Measurements from ENCODE around the gene CABP2.
"Not testable (repeated sequence)": the region's sequence is repeated elsewhere in the genome, so short reads cannot be mapped to it uniquely, and the experiment has no call there.

CABP2 gene

GRCh38 chr11:67489885-67490726, 33.1 kb downstream of the CABP2 start:
- 0 out of 2 replicates have a peak, but pooled peaks cover 3% of the 10 kb centered on the region for H3K4me1 ChIP-seq (ENCODE audit: insufficient read depth, low read length)
- H3K9me3 ChIP-seq (ENCODE audit: control insufficient read depth, insufficient read depth, low read length) = no peaks in the 10 kb centered on the region
- no peaks in the 10 kb centered on the region for H3K36me3 ChIP-seq (ENCODE audit: insufficient read depth, low read length)
- no peak overlapping the region for H3K9ac ChIP-seq (ENCODE audit: low read depth, low read length)

GRCh38 chr11:67489203-67489884, 33.9 kb downstream of the CABP2 start:
- H3K9me3 ChIP-seq (ENCODE audit: control insufficient read depth, insufficient read depth, low read length) = no peaks in the 10 kb centered on the region
- H3K9ac ChIP-seq (ENCODE audit: low read depth, low read length) = no peak overlapping the region
- 0 out of 2 replicates have a peak, but pooled peaks cover 3% of the 10 kb centered on the region for H3K4me1 ChIP-seq (ENCODE audit: insufficient read depth, low read length)
- H3K36me3 ChIP-seq (ENCODE audit: insufficient read depth, low read length) = no peaks in the 10 kb centered on the region

GRCh38 chr11:67486481-67487195, 36.6 kb downstream of the CABP2 start:
- H3K36me3 ChIP-seq (ENCODE audit: insufficient read depth, low read length) = no peaks in the 10 kb centered on the region
- no peak overlapping the region for H3K9ac ChIP-seq (ENCODE audit: low read depth, low read length)
- H3K9me3 ChIP-seq (ENCODE audit: control insufficient read depth, insufficient read depth, low read length) = no peaks in the 10 kb centered on the region
- 0 out of 2 replicates have a peak, but pooled peaks cover 3% of the 10 kb centered on the region for H3K4me1 ChIP-seq (ENCODE audit: insufficient read depth, low read length)

- not testable (repeated sequence) for H3K9ac ChIP-seq (ENCODE audit: low read depth, low read length); H3K9me3 ChIP-seq (ENCODE audit: control insufficient read depth, insufficient read depth, low read length); H3K36me3 ChIP-seq (ENCODE audit: insufficient read depth, low read length); H3K4me1 ChIP-seq (ENCODE audit: insufficient read depth, low read length)
These were observed 37.3 kb downstream of the CABP2 start for GRCh38 chr11:67485873-67486361.

- no peaks in the 10 kb centered on the region for H3K9me3 ChIP-seq (ENCODE audit: control insufficient read depth, insufficient read depth, low read length)
- 0 out of 2 replicates have a peak, but pooled peaks cover 3% of the 10 kb centered on the region for H3K4me1 ChIP-seq (ENCODE audit: insufficient read depth, low read length)
- H3K36me3 ChIP-seq (ENCODE audit: insufficient read depth, low read length) = no peaks in the 10 kb centered on the region
- no peak overlapping the region for H3K9ac ChIP-seq (ENCODE audit: low read depth, low read length)
These were observed 38.4 kb downstream of the CABP2 start for GRCh38 chr11:67484847-67485311.

- peak overlapping the region; percentile 29; the same call in 1 of the 2 replicates for H3K9ac ChIP-seq (ENCODE audit: low read depth, low read length)
- 0 out of 2 replicates have a peak, but pooled peaks cover 3% of the 10 kb centered on the region for H3K4me1 ChIP-seq (ENCODE audit: insufficient read depth, low read length)
- H3K9me3 ChIP-seq (ENCODE audit: control insufficient read depth, insufficient read depth, low read length) = no peaks in the 10 kb centered on the region
- no peaks in the 10 kb centered on the region for H3K36me3 ChIP-seq (ENCODE audit: insufficient read depth, low read length)
These were observed 39.2 kb downstream of the CABP2 start for GRCh38 chr11:67483831-67484665.

- Histone ChIP-seq H3K9ac (ENCODE audit: low read depth, low read length) (peak within 1 kb of the TSS; percentile 84), H3K36me3 (ENCODE audit: insufficient read depth, low read length) (no peaks in the 10 kb centered on the region), H3K9me3 (ENCODE audit: control insufficient read depth, insufficient read depth, low read length) (no peaks in the 10 kb centered on the region), H3K4me1 (ENCODE audit: insufficient read depth, low read length) (0 out of 2 replicates have a peak, but pooled peaks cover 3% of the 10 kb centered on the region)
These were observed 40.1 kb downstream of the CABP2 start, which contains the start of gene AIP for GRCh38 chr11:67482827-67483798. TSS of gene AIP (plus strand) at chr11:67483026. CDS start at chr11:67483159, 133 bp downstream.

GRCh38 chr11:67482275-67482826, 40.9 kb downstream of the CABP2 start:
- Histone ChIP-seq H3K4me1 (ENCODE audit: insufficient read depth, low read length) (0 out of 2 replicates have a peak, but pooled peaks cover 3% of the 10 kb centered on the region), H3K36me3 (ENCODE audit: insufficient read depth, low read length) (no peaks in the 10 kb centered on the region)

GRCh38 chr11:67477344-67478050, 45.7 kb downstream of the CABP2 start:
- not testable (repeated sequence) for H3K4me1 ChIP-seq (ENCODE audit: insufficient read depth, low read length); H3K9me3 ChIP-seq (ENCODE audit: control insufficient read depth, insufficient read depth, low read length); H3K36me3 ChIP-seq (ENCODE audit: insufficient read depth, low read length); H3K9ac ChIP-seq (ENCODE audit: low read depth, low read length)

More at GRCh38 chr11:67482275-67482826, 40.9 kb downstream of the CABP2 start:
- H3K9me3 ChIP-seq (ENCODE audit: control insufficient read depth, insufficient read depth, low read length) = no peaks in the 10 kb centered on the region
- H3K9ac ChIP-seq (ENCODE audit: low read depth, low read length) = peak overlapping the region; percentile 84

- H3K36me3 ChIP-seq (ENCODE audit: insufficient read depth, low read length); H3K4me1 ChIP-seq (ENCODE audit: insufficient read depth, low read length); H3K9me3 ChIP-seq (ENCODE audit: control insufficient read depth, insufficient read depth, low read length); H3K9ac ChIP-seq (ENCODE audit: low read depth, low read length): not testable (repeated sequence)
These were observed 46.6 kb downstream of the CABP2 start for GRCh38 chr11:67476692-67477091.

GRCh38 chr11:67472882-67473281, 50.4 kb downstream of the CABP2 start:
- no peaks in the 10 kb centered on the region for H3K4me1 ChIP-seq (ENCODE audit: insufficient read depth, low read length)

More at GRCh38 chr11:67472882-67473281, 50.4 kb downstream of the CABP2 start:
- Histone ChIP-seq H3K36me3 (ENCODE audit: insufficient read depth, low read length) (no peaks in the 10 kb centered on the region), H3K9ac (ENCODE audit: low read depth, low read length) (no peak overlapping the region), H3K9me3 (ENCODE audit: control insufficient read depth, insufficient read depth, low read length) (no peaks in the 10 kb centered on the region)
